Measurements from ENCODE around the gene SAMD3.

DNA sequence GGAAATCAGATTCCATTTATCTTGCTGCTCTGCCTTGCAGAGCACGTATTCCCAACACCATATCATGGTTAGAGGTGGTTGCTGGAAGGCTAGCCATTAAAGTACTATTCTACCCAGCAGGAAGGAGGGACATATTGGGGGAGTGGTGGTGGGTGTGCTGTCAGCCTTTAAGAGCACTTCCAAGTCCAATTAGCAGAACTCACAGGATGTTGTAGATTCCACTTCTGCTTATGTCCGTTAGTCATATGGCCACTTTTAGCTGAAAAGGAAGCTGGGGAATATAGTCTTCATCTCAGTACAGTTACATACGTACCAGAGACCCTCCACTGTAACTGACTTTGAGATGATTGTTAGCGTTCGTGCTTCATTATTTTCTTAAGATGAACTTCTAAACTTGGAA, 94.4 kb downstream of the SAMD3 start:
- TF ChIP-seq, protein P1, sequence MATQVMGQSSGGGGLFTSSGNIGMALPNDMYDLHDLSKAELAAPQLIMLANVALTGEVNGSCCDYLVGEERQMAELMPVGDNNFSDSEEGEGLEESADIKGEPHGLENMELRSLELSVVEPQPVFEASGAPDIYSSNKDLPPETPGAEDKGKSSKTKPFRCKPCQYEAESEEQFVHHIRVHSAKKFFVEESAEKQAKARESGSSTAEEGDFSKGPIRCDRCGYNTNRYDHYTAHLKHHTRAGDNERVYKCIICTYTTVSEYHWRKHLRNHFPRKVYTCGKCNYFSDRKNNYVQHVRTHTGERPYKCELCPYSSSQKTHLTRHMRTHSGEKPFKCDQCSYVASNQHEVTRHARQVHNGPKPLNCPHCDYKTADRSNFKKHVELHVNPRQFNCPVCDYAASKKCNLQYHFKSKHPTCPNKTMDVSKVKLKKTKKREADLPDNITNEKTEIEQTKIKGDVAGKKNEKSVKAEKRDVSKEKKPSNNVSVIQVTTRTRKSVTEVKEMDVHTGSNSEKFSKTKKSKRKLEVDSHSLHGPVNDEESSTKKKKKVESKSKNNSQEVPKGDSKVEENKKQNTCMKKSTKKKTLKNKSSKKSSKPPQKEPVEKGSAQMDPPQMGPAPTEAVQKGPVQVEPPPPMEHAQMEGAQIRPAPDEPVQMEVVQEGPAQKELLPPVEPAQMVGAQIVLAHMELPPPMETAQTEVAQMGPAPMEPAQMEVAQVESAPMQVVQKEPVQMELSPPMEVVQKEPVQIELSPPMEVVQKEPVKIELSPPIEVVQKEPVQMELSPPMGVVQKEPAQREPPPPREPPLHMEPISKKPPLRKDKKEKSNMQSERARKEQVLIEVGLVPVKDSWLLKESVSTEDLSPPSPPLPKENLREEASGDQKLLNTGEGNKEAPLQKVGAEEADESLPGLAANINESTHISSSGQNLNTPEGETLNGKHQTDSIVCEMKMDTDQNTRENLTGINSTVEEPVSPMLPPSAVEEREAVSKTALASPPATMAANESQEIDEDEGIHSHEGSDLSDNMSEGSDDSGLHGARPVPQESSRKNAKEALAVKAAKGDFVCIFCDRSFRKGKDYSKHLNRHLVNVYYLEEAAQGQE (IDR thresholded peaks at IDR 0.05; ENCODE audit: low read depth, low read length) = no peak
- TF ChIP-seq, protein P2, sequence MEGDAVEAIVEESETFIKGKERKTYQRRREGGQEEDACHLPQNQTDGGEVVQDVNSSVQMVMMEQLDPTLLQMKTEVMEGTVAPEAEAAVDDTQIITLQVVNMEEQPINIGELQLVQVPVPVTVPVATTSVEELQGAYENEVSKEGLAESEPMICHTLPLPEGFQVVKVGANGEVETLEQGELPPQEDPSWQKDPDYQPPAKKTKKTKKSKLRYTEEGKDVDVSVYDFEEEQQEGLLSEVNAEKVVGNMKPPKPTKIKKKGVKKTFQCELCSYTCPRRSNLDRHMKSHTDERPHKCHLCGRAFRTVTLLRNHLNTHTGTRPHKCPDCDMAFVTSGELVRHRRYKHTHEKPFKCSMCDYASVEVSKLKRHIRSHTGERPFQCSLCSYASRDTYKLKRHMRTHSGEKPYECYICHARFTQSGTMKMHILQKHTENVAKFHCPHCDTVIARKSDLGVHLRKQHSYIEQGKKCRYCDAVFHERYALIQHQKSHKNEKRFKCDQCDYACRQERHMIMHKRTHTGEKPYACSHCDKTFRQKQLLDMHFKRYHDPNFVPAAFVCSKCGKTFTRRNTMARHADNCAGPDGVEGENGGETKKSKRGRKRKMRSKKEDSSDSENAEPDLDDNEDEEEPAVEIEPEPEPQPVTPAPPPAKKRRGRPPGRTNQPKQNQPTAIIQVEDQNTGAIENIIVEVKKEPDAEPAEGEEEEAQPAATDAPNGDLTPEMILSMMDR (IDR thresholded peaks at IDR 0.05) = no peak
- TF ChIP-seq GABPA (IDR thresholded peaks at IDR 0.05; ENCODE audit: low read depth) (no peak), RFX5 (IDR thresholded peaks at IDR 0.05; ENCODE audit: low read length) (no peak), POLR2AphosphoS5 (IDR thresholded peaks at IDR 0.05; ENCODE audit: low read depth, low read length) (no peak), SIN3A (IDR thresholded peaks at IDR 0.05; ENCODE audit: borderline replicate concordance, low read depth, low read length) (no peak), TAF1 (IDR thresholded peaks at IDR 0.05; ENCODE audit: borderline replicate concordance, low read depth, low read length) (no peak), FOXJ3 (CRISPR knock-in tag; IDR thresholded peaks at IDR 0.05) (no peak), NRF1 (IDR thresholded peaks at IDR 0.05; ENCODE audit: low read depth, low read length) (no peak)
- TF ChIP-seq, protein P3, sequence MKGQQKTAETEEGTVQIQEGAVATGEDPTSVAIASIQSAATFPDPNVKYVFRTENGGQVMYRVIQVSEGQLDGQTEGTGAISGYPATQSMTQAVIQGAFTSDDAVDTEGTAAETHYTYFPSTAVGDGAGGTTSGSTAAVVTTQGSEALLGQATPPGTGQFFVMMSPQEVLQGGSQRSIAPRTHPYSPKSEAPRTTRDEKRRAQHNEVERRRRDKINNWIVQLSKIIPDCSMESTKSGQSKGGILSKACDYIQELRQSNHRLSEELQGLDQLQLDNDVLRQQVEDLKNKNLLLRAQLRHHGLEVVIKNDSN (IDR thresholded peaks at IDR 0.05; ENCODE audit: borderline replicate concordance, low read depth) = no peak
